ENCODE measurements around the gene TRIM68.

Gene TRIM68

DNA sequence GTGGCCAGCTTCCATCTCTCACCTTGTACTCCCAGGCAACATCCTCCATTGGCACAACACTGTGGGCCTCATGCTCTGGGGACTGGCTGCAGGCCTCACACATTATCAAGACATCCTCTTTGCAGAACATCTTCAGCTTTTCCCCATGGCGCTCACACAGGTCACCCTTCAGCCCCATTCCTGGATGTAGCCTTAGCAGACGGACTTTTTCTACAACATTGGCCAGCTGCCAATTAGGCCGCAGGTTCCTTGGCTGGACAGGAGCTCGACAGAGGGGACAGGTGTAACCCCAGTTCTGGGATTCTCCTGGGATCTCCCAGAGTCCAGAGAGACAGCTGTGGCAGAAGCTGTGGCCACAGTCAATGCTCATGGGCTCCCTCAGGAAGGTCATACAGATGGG lies 3.0 kb downstream of the TRIM68 start:
- WGBS, 2 experiments (ENCODE audit: insufficient coverage in 2 of 2) = 89 to 95% methylated on average over 4 of the region's 4 CpGs
- Histone ChIP-seq H3K36me3 (ENCODE audit: control insufficient read depth, insufficient read depth, low read length) (peaks cover 8% of the 10 kb centered on the region), H3K27ac (ENCODE audit: low read depth, low read length, severe bottlenecking) (no peak overlapping the region), H3K4me3 (ENCODE audit: extremely low read depth, insufficient read depth, low read length, poor library complexity, severe bottlenecking) (no peak overlapping the region), H3K9me3 (ENCODE audit: control insufficient read depth, low read length) (no peaks in the 10 kb centered on the region), H3K4me1 (ENCODE audit: control insufficient read depth, insufficient read depth, low read length, poor library complexity, severe bottlenecking) (no peaks in the 10 kb centered on the region)

DNA sequence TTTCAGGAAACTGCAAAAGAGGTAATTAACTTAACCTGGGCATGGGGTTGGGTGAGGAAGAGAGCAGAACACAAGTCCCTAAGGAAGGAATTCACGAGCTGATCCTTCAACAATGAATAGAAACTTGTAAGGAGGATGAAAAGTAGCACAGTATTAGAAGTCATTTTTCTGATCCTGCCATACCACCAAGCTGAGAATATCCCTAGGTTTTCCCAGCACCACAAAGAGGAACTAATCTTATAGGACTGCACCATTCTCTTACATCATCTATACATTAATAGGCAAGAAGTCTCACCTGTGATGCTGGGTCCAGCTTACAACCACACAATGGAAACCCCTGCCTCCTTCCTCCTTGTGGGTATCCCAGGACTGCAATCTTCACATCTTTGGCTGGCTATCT lies 14.3 kb downstream of the TRIM68 start, which contains the start of gene OR52I1:
TSS of gene OR52I1 (plus strand) at position 301 of the 400 bp plus-strand sequence. CDS start at position 301, 0 bp downstream.
- Histone ChIP-seq H3K9me3 (ENCODE audit: control insufficient read depth, low read length) (no peaks in the 10 kb centered on the region), H3K4me1 (ENCODE audit: control insufficient read depth, insufficient read depth, low read length, poor library complexity, severe bottlenecking) (no peaks in the 10 kb centered on the region), H3K4me3 (ENCODE audit: extremely low read depth, insufficient read depth, low read length, poor library complexity, severe bottlenecking) (no peak within 1 kb of the TSS), H3K27ac (ENCODE audit: low read depth, low read length, severe bottlenecking) (no peak within 1 kb of the TSS), H3K36me3 (ENCODE audit: control insufficient read depth, insufficient read depth, low read length) (no peaks in the 10 kb centered on the region)
- WGBS, 2 experiments (ENCODE audit: insufficient coverage in 2 of 2) = no CpG with 5 or more reads among the region's 1 CpG

DNA sequence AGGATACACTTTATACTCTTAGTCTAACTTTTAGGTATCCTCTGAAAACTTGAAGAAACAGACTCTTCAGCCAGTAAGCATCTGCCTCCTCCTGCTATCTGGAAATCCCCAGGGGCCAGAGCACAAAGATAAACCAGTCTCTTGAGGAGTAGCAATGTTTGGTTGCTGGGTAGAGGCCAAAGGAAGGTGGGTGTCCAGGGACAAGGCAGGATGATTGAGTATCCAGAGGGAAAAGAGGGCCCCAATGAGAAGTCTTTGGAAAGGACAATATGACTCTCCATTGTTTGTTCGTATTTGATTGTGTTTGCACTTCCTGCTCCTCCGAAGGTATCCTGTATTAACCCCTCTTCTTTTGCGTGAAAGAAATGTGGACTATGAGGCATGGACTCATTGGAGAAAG lies 19.0 kb downstream of the TRIM68 start:
- Histone ChIP-seq H3K4me3 (ENCODE audit: extremely low read depth, insufficient read depth, low read length, poor library complexity, severe bottlenecking) (no peak overlapping the region), H3K27ac (ENCODE audit: low read depth, low read length, severe bottlenecking) (no peak overlapping the region), H3K4me1 (ENCODE audit: control insufficient read depth, insufficient read depth, low read length, poor library complexity, severe bottlenecking) (no peaks in the 10 kb centered on the region), H3K9me3 (ENCODE audit: control insufficient read depth, low read length) (no peaks in the 10 kb centered on the region), H3K36me3 (ENCODE audit: control insufficient read depth, insufficient read depth, low read length) (no peaks in the 10 kb centered on the region)
- 80% methylated on average over 1 of the region's 3 CpGs; no CpG with 5 or more reads in 1 of the 2 experiments for WGBS, 2 experiments (ENCODE audit: insufficient coverage in 2 of 2)

DNA sequence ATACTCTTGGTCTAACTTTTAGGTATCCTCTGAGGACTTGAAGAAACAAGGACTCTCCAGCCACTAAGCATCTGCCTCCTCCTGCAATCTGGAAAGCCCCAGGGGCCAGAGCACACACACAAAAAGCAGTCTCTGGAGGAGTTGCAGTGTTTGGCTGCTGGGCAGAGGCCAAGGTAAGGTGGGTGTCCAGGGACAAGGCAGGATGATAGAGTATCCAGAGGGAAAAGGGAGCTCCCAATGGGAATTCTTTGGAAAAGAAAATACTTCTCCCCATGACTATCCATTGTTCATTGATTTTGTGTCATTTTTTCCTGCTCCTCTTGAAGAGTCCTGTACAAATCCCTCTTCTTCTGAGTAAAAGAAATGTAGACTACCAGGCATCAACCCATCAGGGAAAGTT lies 26.6 kb downstream of the TRIM68 start, which contains the start of gene OR52I2:
TSS of gene OR52I2 (plus strand) at position 301 of the 400 bp plus-strand sequence.
- Histone ChIP-seq H3K4me1 (ENCODE audit: control insufficient read depth, insufficient read depth, low read length, poor library complexity, severe bottlenecking) (no peaks in the 10 kb centered on the region), H3K27ac (ENCODE audit: low read depth, low read length, severe bottlenecking) (no peak within 1 kb of the TSS), H3K36me3 (ENCODE audit: control insufficient read depth, insufficient read depth, low read length) (no peaks in the 10 kb centered on the region), H3K4me3 (ENCODE audit: extremely low read depth, insufficient read depth, low read length, poor library complexity, severe bottlenecking) (no peak within 1 kb of the TSS), H3K9me3 (ENCODE audit: control insufficient read depth, low read length) (no peaks in the 10 kb centered on the region)

DNA sequence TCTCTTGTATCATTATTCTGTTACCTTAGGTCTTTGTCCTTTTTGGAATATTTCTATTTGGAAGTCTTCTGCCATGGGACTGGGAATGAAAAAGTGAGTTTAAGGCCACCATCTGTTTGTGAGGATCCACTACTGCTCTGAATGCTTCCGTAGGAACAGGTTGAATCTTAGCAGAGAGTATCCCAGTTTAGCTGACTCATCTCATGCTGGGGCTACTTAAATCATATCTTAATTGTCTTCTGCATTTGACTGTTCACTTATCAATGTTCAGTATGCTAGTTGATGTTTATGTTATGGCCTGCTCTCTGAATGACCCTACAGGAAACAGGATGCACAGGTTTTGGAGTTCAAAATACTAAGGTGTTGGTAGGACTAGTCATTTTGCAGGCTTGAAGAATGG lies 27.9 kb downstream of the TRIM68 start:
- Histone ChIP-seq H3K4me3 (ENCODE audit: extremely low read depth, insufficient read depth, low read length, poor library complexity, severe bottlenecking) (no peak overlapping the region), H3K4me1 (ENCODE audit: control insufficient read depth, insufficient read depth, low read length, poor library complexity, severe bottlenecking) (no peaks in the 10 kb centered on the region), H3K27ac (ENCODE audit: low read depth, low read length, severe bottlenecking) (no peak overlapping the region), H3K36me3 (ENCODE audit: control insufficient read depth, insufficient read depth, low read length) (no peaks in the 10 kb centered on the region), H3K9me3 (ENCODE audit: control insufficient read depth, low read length) (no peaks in the 10 kb centered on the region)
- 100% methylated on average over 1 of the region's 1 CpG; no CpG with 5 or more reads in 1 of the 2 experiments for WGBS, 2 experiments (ENCODE audit: insufficient coverage in 2 of 2)

DNA sequence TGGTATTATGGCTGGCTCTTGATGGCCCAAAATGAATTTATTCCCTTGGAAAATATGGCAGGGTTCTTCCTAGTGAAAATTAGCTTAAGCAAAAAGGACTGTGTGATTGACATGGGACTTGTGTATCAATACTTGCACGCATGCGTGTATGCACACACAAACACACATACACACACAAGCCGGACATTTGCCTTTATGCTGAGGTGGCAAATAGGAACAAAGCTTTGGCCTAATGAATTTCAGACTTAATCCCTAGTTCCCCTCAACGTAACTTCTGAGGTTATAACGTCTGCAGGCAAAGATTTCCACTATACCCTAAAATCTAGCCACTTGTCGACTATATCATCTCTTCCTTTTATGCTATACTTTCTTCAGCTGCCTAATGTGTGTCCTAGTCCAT lies 29.4 kb downstream of the TRIM68 start:
- no peaks in the 10 kb centered on the region for H3K4me1 ChIP-seq (ENCODE audit: control insufficient read depth, insufficient read depth, low read length, poor library complexity, severe bottlenecking)
- no peak overlapping the region for H3K27ac ChIP-seq (ENCODE audit: low read depth, low read length, severe bottlenecking)
- no peaks in the 10 kb centered on the region for H3K36me3 ChIP-seq (ENCODE audit: control insufficient read depth, insufficient read depth, low read length)
- no peak overlapping the region for H3K4me3 ChIP-seq (ENCODE audit: extremely low read depth, insufficient read depth, low read length, poor library complexity, severe bottlenecking)
- 88 to 94% methylated on average over 4 to 5 of the region's 6 CpGs for WGBS, 2 experiments (ENCODE audit: insufficient coverage in 2 of 2)
- no peaks in the 10 kb centered on the region for H3K9me3 ChIP-seq (ENCODE audit: control insufficient read depth, low read length)

DNA sequence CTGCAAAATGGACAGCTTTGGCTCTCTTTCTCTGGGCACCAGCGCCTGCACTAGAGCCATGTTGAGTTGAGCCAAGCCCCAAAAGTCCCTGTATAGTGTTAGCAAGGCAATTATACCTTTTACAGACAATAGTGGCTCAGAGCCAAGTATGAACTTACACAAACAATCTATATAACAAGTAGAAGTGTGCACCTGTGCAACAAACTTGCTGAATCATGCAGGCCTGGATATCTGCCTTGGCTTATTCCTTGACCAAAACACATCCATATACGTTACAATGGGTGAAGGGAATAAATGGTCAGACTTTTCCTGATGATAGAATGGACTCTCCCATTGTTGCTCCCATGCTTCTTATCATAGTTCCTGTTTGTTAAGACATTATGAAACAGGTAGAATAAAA lies 30.3 kb downstream of the TRIM68 start:
- no peak overlapping the region for H3K4me3 ChIP-seq (ENCODE audit: extremely low read depth, insufficient read depth, low read length, poor library complexity, severe bottlenecking)
- H3K4me1 ChIP-seq (ENCODE audit: control insufficient read depth, insufficient read depth, low read length, poor library complexity, severe bottlenecking) = no peaks in the 10 kb centered on the region
- no peaks in the 10 kb centered on the region for H3K9me3 ChIP-seq (ENCODE audit: control insufficient read depth, low read length)
- H3K36me3 ChIP-seq (ENCODE audit: control insufficient read depth, insufficient read depth, low read length) = no peaks in the 10 kb centered on the region
- 100% methylated on average over 1 of the region's 2 CpGs; no CpG with 5 or more reads in 1 of the 2 experiments for WGBS, 2 experiments (ENCODE audit: insufficient coverage in 2 of 2)
- no peak overlapping the region for H3K27ac ChIP-seq (ENCODE audit: low read depth, low read length, severe bottlenecking)

DNA sequence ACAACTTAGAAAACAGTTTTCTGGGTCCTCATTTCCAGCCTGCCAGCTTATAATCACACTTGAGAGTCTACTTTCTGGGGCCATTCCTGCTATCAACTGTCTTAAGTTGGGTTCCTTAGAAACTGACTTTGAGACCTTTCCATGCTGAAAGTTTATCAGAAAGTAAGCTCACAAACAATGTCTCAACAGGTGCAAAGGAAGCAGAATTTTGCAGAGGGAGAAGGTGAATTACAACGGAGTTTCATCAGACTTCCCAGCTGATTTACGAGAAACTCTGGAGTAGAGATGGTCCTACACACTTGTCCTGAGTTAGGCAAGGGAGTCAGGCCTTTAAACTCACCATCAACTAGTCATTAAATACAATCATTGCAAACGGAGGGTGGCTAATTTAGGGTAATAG lies 31.2 kb downstream of the TRIM68 start:
- Histone ChIP-seq H3K4me3 (ENCODE audit: extremely low read depth, insufficient read depth, low read length, poor library complexity, severe bottlenecking) (no peak overlapping the region), H3K36me3 (ENCODE audit: control insufficient read depth, insufficient read depth, low read length) (no peaks in the 10 kb centered on the region)
- WGBS, 2 experiments (ENCODE audit: insufficient coverage in 2 of 2) = 82 to 83% methylated on average over 1 to 2 of the region's 3 CpGs

DNA sequence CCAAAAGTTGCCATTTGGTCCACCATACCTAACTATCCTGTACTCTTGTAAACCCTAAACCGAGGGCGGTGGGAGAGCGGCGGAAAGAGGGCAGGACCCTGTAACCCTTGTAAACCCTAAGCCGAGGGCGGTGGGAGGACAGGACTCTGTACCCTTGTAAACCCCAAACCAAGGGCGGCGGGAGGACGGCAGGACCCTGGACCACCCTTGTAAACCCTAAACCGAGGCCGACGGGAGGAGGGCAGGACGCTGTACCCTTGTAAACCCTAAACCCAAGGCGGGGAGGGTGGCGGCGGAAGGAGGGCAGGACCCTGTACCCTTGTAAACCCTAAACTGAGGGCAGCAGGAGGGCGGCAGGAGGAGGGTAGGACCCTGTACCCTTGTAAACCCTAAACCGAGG lies 39.0 kb downstream of the TRIM68 start:
- H3K9me3 ChIP-seq (ENCODE audit: control insufficient read depth, low read length) = no peaks in the 10 kb centered on the region
- 77 to 92% methylated on average over 14 of the region's 18 CpGs for WGBS, 2 experiments (ENCODE audit: insufficient coverage in 2 of 2)
- H3K36me3 ChIP-seq (ENCODE audit: control insufficient read depth, insufficient read depth, low read length) = no peaks in the 10 kb centered on the region
- H3K4me1 ChIP-seq (ENCODE audit: control insufficient read depth, insufficient read depth, low read length, poor library complexity, severe bottlenecking) = no peaks in the 10 kb centered on the region
- H3K4me3 ChIP-seq (ENCODE audit: extremely low read depth, insufficient read depth, low read length, poor library complexity, severe bottlenecking) = no peak overlapping the region
- no peak overlapping the region for H3K27ac ChIP-seq (ENCODE audit: low read depth, low read length, severe bottlenecking)

More for the DNA sequence above, 31.2 kb downstream of the TRIM68 start:
- H3K9me3 ChIP-seq (ENCODE audit: control insufficient read depth, low read length) = no peaks in the 10 kb centered on the region
- H3K4me1 ChIP-seq (ENCODE audit: control insufficient read depth, insufficient read depth, low read length, poor library complexity, severe bottlenecking) = no peaks in the 10 kb centered on the region
- no peak overlapping the region for H3K27ac ChIP-seq (ENCODE audit: low read depth, low read length, severe bottlenecking)

DNA sequence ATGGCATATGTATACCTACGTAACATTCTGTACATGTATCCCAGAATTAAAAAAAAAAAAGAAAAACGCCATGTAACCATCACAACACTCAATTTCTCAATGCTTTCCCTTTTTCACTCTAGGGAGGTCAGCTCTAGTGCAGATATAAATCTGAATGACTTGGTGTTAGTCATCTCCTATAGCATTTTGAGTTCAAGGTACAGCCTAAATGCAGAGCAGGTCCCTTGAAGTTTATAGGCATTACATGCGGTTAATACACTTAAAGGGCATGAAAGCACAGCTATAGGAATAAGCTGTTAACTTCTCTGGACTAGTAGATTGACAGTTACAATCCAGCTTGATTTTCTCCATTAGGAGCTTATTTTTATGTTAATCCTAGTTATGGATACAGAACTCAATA lies 42.7 kb downstream of the TRIM68 start:
- no peaks in the 10 kb centered on the region for H3K36me3 ChIP-seq (ENCODE audit: control insufficient read depth, insufficient read depth, low read length)
- peaks cover 3% of the 10 kb centered on the region for H3K9me3 ChIP-seq (ENCODE audit: control insufficient read depth, low read length)
- no peak overlapping the region for H3K4me3 ChIP-seq (ENCODE audit: extremely low read depth, insufficient read depth, low read length, poor library complexity, severe bottlenecking)
- WGBS, 2 experiments (ENCODE audit: insufficient coverage in 2 of 2) = no CpG with 5 or more reads among the region's 3 CpGs
- H3K4me1 ChIP-seq (ENCODE audit: control insufficient read depth, insufficient read depth, low read length, poor library complexity, severe bottlenecking) = no peaks in the 10 kb centered on the region
- H3K27ac ChIP-seq (ENCODE audit: low read depth, low read length, severe bottlenecking) = no peak overlapping the region

DNA sequence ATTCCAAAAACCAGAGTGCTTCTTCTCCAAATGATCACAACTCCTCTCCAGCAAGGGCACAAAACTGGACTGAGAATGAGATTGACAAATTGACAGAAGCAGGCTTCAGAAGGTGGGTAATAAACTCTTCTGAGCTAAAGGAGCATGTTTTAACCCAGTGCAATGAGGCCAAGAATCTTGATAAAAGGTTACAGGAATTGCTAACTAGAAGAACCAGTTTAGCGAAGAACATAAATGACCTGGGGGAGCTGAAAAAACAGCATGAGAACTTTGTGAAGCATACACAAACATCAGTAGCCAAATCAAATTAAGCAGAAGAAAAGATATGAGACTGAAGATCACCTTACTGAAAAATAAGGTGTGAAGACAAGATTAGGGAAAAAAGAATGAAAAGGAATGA lies 47.6 kb downstream of the TRIM68 start:
- Histone ChIP-seq H3K27ac (ENCODE audit: low read depth, low read length, severe bottlenecking) (no peak overlapping the region), H3K4me1 (ENCODE audit: control insufficient read depth, insufficient read depth, low read length, poor library complexity, severe bottlenecking) (no peaks in the 10 kb centered on the region), H3K36me3 (ENCODE audit: control insufficient read depth, insufficient read depth, low read length) (no peaks in the 10 kb centered on the region), H3K4me3 (ENCODE audit: extremely low read depth, insufficient read depth, low read length, poor library complexity, severe bottlenecking) (no peak overlapping the region), H3K9me3 (ENCODE audit: control insufficient read depth, low read length) (peaks cover 3% of the 10 kb centered on the region)
- WGBS, 2 experiments (ENCODE audit: insufficient coverage in 2 of 2) = 80% methylated on average over 1 of the region's 1 CpG; no CpG with 5 or more reads in 1 of the 2 experiments
